Subcutaneous adipose tissue (tissue), 4 donors: ENCODE results near the gene SNUPN. TPM values are rescaled to one million over a fixed set of nuclear protein-coding genes. Genes with fewer than 3 reads are reported as not detected.

Source experiments
- CTCF ChIP-seq: fragments of 450-650 bp; IDR thresholded peaks from one replicate; pipeline ENCODE4 v1.5.1; 2016; ENCODE audit warnings: low read depth, mild to moderate bottlenecking, control low read depth, antibody characterized with exemption, moderate library complexity
- total RNA-seq, 4 donors: library from RNA; depleted of rRNA; stranded (reverse); fragments of >200 nt; gene quantifications; one replicate each; pipeline ENCODE4 v1.1.0, GENCODE V29; 2016

The SNUPN gene
- total RNA-seq, 4 donors from 2014 or later: 19.7 to 23.3 (median 21.9) TPM

GRCh38 chr15:75578173-75578947 lies 47.2 kb downstream of the SNUPN start:
- TF ChIP-seq CTCF: no peak

GRCh38 chr15:75577401-75578172 lies 47.9 kb downstream of the SNUPN start:
- TF ChIP-seq CTCF: no peak

- no peak for TF ChIP-seq CTCF
Observed at GRCh38 chr15:75573648-75574384, 51.7 kb downstream of the SNUPN start.

GRCh38 chr15:75570126-75570845 lies 55.2 kb downstream of the SNUPN start:
- no peak for TF ChIP-seq CTCF

GRCh38 chr15:75565062-75565970 lies 60.2 kb downstream of the SNUPN start:
- no peak for TF ChIP-seq CTCF

GRCh38 chr15:75561888-75562287 lies 63.6 kb downstream of the SNUPN start:
- TF ChIP-seq CTCF: no peak
